ENCODE data around the gene RILPL2.
A peak's percentile ranks its signal among the peaks of the same experiment; 100 is the strongest.
"Not testable (repeated sequence)": the region's sequence is repeated elsewhere in the genome, so short reads cannot be mapped to it uniquely, and the experiment has no call there.

Gene RILPL2

DNA sequence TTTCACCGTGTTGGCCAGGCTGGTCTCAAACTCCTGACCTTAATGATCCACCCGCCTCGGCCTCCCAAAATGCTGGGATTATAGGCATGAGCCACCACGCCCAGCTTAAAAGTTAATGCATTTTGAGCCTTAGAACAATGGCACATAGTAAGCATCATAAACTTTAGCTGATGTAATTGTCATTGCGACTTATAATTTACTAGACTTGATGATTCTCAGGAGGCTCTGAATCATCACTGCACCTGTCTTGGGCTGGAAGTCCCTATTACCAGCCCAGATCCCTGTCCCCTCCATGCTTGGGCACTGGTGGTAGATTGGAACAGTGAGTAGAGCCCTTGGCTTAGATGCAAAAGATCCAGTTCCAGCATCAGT, 26.5 kb downstream of the RILPL2 start:
- H3K4me3 Mint-ChIP-seq, result no peak overlapping the region
- peaks cover 26% of the 10 kb centered on the region for H3K36me3 Mint-ChIP-seq (ENCODE audit: low read depth)
- no peak for DNase-seq
- no peak for TF ChIP-seq CTCF (IDR thresholded peaks at IDR 0.05)
- peaks cover 3% of the 10 kb centered on the region for H3K9me3 Mint-ChIP-seq
- peaks cover 2% of the 10 kb centered on the region for H3K4me1 Mint-ChIP-seq
- no peak overlapping the region for H3K27ac Mint-ChIP-seq
- peaks cover 2% of the 10 kb centered on the region for H3K27me3 Mint-ChIP-seq (ENCODE audit: low read depth, poor library complexity)

DNA sequence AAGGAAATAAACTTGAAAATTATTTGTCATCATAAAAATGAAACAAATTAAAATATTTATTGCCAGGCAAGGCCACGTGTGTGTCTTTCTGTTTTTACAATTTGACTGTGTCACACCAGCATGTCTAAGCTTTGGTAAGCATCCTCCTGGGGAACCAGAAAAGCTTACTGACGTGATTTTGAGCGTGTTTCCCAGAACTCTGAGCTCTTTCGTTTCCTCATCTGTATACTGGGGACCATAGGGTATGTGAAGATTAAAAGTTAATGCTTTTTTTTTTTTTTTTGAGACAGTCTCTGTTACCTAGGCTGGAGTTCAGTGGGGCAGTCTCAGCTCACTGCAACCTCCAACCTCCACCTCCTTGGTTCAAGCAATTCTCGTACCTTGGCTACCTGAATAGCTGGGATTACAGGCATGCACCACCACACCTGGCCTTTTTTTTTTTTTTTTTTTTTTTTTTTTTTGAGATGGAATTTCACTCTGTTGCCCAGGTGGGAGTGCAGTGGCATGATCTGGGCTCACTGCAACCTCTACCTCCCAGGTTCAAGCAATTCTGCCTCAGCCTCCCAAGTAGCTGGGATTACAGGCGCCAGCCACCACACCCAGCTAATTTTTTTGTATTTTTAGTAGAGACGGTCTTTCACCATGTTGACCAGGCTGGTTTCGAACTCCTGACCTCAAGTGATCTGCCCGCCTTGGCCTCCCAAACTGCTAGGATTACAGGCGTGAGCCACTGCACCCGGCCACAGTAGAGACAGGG, 27.0 kb downstream of the RILPL2 start:
- not testable (repeated sequence) for H3K27me3 Mint-ChIP-seq (ENCODE audit: low read depth, poor library complexity); DNase-seq; H3K27ac Mint-ChIP-seq; H3K4me3 Mint-ChIP-seq; H3K9me3 Mint-ChIP-seq; H3K4me1 Mint-ChIP-seq
- peaks cover 28% of the 10 kb centered on the region for H3K36me3 Mint-ChIP-seq (ENCODE audit: low read depth)

- not testable (repeated sequence) for H3K4me1 Mint-ChIP-seq; H3K27ac Mint-ChIP-seq; H3K9me3 Mint-ChIP-seq; H3K27me3 Mint-ChIP-seq (ENCODE audit: low read depth, poor library complexity); DNase-seq; H3K4me3 Mint-ChIP-seq
- peaks cover 33% of the 10 kb centered on the region for H3K36me3 Mint-ChIP-seq (ENCODE audit: low read depth)
Observed at GRCh38 chr12:123408619-123409018, 27.9 kb downstream of the RILPL2 start.

DNA sequence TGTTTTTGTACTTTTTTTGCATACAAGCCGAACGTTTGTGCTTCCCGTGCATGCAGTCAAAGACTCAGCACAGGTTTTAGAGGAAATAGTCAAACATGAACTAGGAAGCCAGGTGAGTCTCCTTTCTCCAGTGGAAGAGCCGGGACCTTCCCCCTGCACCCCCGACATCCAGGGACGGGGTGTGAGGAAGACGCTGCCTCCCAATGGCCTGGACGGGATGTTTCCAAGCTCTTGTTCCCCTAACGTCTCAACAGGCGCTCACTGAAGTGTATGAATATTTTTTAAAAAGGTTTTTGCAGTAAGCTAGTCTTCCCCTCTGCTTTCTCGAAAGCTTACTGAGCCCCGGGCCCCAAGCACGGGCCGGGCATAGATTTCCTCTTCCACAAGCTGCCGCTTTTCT, 28.6 kb downstream of the RILPL2 start:
- not testable (repeated sequence) for H3K4me1 Mint-ChIP-seq; H3K9me3 Mint-ChIP-seq; H3K27me3 Mint-ChIP-seq (ENCODE audit: low read depth, poor library complexity); H3K4me3 Mint-ChIP-seq; H3K27ac Mint-ChIP-seq; DNase-seq
- H3K36me3 Mint-ChIP-seq (ENCODE audit: low read depth), result peaks cover 34% of the 10 kb centered on the region

DNA sequence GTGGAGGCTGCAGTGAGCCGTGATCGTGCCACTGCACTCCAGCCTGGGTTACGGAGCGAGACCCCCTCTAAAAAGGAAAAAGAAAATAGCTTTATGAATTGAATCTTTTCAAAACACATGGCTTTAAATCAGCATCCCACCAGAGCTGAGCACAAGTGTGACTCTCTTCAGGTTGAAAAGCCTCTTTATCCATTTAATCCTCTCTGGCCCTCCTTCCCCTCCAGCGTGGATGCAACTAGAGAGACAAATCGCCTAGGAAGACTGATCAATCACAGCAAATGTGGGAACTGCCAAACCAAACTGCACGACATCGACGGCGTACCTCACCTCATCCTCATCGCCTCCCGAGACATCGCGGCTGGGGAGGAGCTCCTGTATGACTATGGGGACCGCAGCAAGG, 29.2 kb downstream of the RILPL2 start:
- not testable (repeated sequence) for H3K9me3 Mint-ChIP-seq; H3K4me1 Mint-ChIP-seq; H3K4me3 Mint-ChIP-seq; DNase-seq; H3K27me3 Mint-ChIP-seq (ENCODE audit: low read depth, poor library complexity)
- H3K27ac Mint-ChIP-seq, result peak overlapping the region; percentile 88
- H3K36me3 Mint-ChIP-seq (ENCODE audit: low read depth), result peaks cover 39% of the 10 kb centered on the region

DNA sequence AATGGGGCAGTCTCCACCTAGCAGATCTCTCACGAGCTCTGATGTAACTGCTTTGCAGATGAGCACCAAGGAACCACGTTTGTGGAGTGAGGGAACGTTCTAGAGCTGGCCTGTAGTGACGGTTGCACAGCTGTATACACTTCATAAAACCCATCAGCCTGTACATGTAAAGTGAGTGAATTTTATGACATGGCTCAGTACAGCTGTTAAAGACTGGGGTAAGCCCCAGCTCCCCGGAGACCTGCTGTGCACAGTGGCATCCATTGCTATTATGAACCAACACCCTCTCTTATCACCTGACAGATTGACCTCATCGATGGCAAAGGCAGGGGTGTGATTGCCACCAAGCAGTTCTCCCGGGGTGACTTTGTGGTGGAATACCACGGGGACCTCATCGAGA, 31.9 kb downstream of the RILPL2 start:
- TF ChIP-seq CTCF (IDR thresholded peaks at IDR 0.05), result no peak
- H3K4me1 Mint-ChIP-seq, result no peaks in the 10 kb centered on the region
- H3K27me3 Mint-ChIP-seq (ENCODE audit: low read depth, poor library complexity), result peaks cover 2% of the 10 kb centered on the region
- H3K9me3 Mint-ChIP-seq, result no peaks in the 10 kb centered on the region
- H3K27ac Mint-ChIP-seq, result no peak overlapping the region
- H3K36me3 Mint-ChIP-seq (ENCODE audit: low read depth), result peaks cover 41% of the 10 kb centered on the region
- no peak for DNase-seq
- H3K4me3 Mint-ChIP-seq, result no peak overlapping the region

- Mint-ChIP-seq H3K4me1 (no peaks in the 10 kb centered on the region), H3K36me3 (ENCODE audit: low read depth) (peaks cover 51% of the 10 kb centered on the region), H3K27ac (peak overlapping the region; percentile 36), H3K4me3 (no peak overlapping the region), H3K27me3 (ENCODE audit: low read depth, poor library complexity) (peaks cover 2% of the 10 kb centered on the region), H3K9me3 (no peaks in the 10 kb centered on the region)
- no peak for DNase-seq
- no peak for TF ChIP-seq CTCF (IDR thresholded peaks at IDR 0.05)
Observed at GRCh38 chr12:123401753-123402683, 34.5 kb downstream of the RILPL2 start.

Data from nephron progenitor cell (in vitro differentiated cells).